Left renal pelvis (tissue), 4 donors: ENCODE data around the gene PEX10. TPM values are rescaled to one million over a fixed set of nuclear protein-coding genes. Genes with fewer than 3 reads are reported as not detected.

Source experiments
- DNase-seq, 4 donors: peaks; one replicate each; pipeline ENCODE4 v3.0.0-alpha.2; 2013; ENCODE audit warnings: low read depth in 4 of 4, low spot score in 3 of 4
- polyA plus RNA-seq, 4 donors: library from polyadenylated mRNA; unstranded; fragments of 120-200 nt; gene quantifications; one replicate each; pipeline ENCODE4 v1.2.1, GENCODE V29; 2013; ENCODE audit not compliant: insufficient read length in 4 of 4

The PEX10 gene
- polyA plus RNA-seq, 4 donors: 12.4 to 29.9 (median 20.1) TPM

GRCh38 chr1:2355373-2356261, 56.7 kb downstream of the PEX10 start:
- DNase-seq: no peak

GRCh38 chr1:2354511-2355372, 57.6 kb downstream of the PEX10 start:
- DNase-seq: no peak

Other genes starting within 250 kb of the PEX10 start
- 10 to 100 TPM; 28.0 to 68.3 (median 36.1) TPM for gene FAAP20, start 217.8 kb downstream of the PEX10 start, polyA plus RNA-seq
- 10 to 100 TPM; 51.6 to 83.7 (median 57.2) TPM for gene SKI, start 184.2 kb downstream of the PEX10 start, polyA plus RNA-seq
- gene MORN1, start 21.0 kb downstream of the PEX10 start, polyA plus RNA-seq: 10 to 100 TPM in 2 of 4 donors, 1 to 10 TPM in 2; 7.9 to 16.7 (median 11.1) TPM
- 100 to 1,000 TPM; 103 to 139 (median 125) TPM for gene RER1, start 20.7 kb downstream of the PEX10 start, polyA plus RNA-seq
- 1 to 10 TPM in 2 of 4 donors, under 1 TPM in 2; 0.38 to 1.9 (median 1.3) TPM for gene PLCH2, start 63.7 kb upstream of the PEX10 start, polyA plus RNA-seq
- 10 to 100 TPM; 22.5 to 31.2 (median 26.0) TPM for gene PANK4, start 114.0 kb upstream of the PEX10 start, polyA plus RNA-seq
- under 1 TPM; 0.14 to 0.41 (median 0.30) TPM for gene HES5, start 117.7 kb upstream of the PEX10 start, polyA plus RNA-seq
- 10 to 100 TPM; 15.9 to 26.3 (median 20.2) TPM for gene TNFRSF14, start 143.8 kb upstream of the PEX10 start, polyA plus RNA-seq
- 10 to 100 TPM; 16.9 to 48.1 (median 36.5) TPM for gene PRXL2B, start 174.2 kb upstream of the PEX10 start, polyA plus RNA-seq
- 1 to 10 TPM in 3 of 4 donors, under 1 TPM in 1; 0.10 to 3.9 (median 2.5) TPM for gene MMEL1, start 220.5 kb upstream of the PEX10 start, polyA plus RNA-seq